Osteoblast (primary cell): Measurements from ENCODE around the gene CCSER1. TPM values are rescaled to one million over a fixed set of nuclear protein-coding genes. Genes with fewer than 3 reads are reported as not detected.

Experiments
- DNase-seq: peaks from one replicate; pipeline ENCODE4 v3.0.0; 2011; ENCODE audit warnings: low spot score, mixed read lengths; ENCODE audit not compliant: insufficient read length; ENCODE audit errors: missing footprints
- H2AFZ ChIP-seq: 2 replicates; pipeline ENCODE4 v1.6.0; 2011; ENCODE audit warnings: mild to moderate bottlenecking, low read length
- H3K27ac ChIP-seq: 2 replicates; pipeline ENCODE4 v1.5.1; 2011; ENCODE audit warnings: mild to moderate bottlenecking, low read depth, low read length, moderate library complexity
- H3K27me3 ChIP-seq: 2 replicates; pipeline ENCODE4 v1.6.0; 2012; ENCODE audit warnings: mild to moderate bottlenecking, control low read depth, inconsistent platforms, low read length, moderate library complexity; ENCODE audit not compliant: insufficient read depth
- H3K36me3 ChIP-seq: 2 replicates; pipeline ENCODE4 v1.5.1; 2011; ENCODE audit warnings: mild to moderate bottlenecking, low read length, control low read depth, moderate library complexity; ENCODE audit not compliant: insufficient read depth
- H3K4me1 ChIP-seq: 2 replicates; pipeline ENCODE4 v1.5.1; 2011; ENCODE audit warnings: mild to moderate bottlenecking, low read length, control low read depth, moderate library complexity; ENCODE audit not compliant: insufficient read depth
- H3K4me2 ChIP-seq: 2 replicates; pipeline ENCODE4 v1.6.0; 2011; ENCODE audit warnings: mild to moderate bottlenecking, low read length; ENCODE audit not compliant: insufficient read depth
- H3K4me3 ChIP-seq: fragments of 200-600 bp; sonication (generic); 3 replicates; pipeline ENCODE4 v1.5.1; 2012; ENCODE audit warnings: mild to moderate bottlenecking, low read length, inconsistent platforms; ENCODE audit not compliant: insufficient read depth
- H3K79me2 ChIP-seq: 2 replicates; pipeline ENCODE4 v1.6.0; 2012; ENCODE audit warnings: mild to moderate bottlenecking, low read length, control low read depth, inconsistent platforms; ENCODE audit not compliant: insufficient read depth
- H3K9me3 ChIP-seq: 2 replicates; pipeline ENCODE4 v1.5.1; 2011; ENCODE audit warnings: low read depth, low read length, control low read depth
- H4K20me1 ChIP-seq: 2 replicates; pipeline ENCODE4 v1.6.0; 2012; ENCODE audit warnings: mild to moderate bottlenecking, low read length, control low read depth; ENCODE audit not compliant: insufficient read depth
- CTCF ChIP-seq: IDR thresholded peaks from 2 replicates; pipeline ENCODE4 v1.5.1; 2011; ENCODE audit warnings: mild to moderate bottlenecking, low read depth, low read length, moderate library complexity; ENCODE audit errors: extremely low read depth
- total RNA-seq: library from RNA; depleted of rRNA; stranded (reverse); fragments of >200 nt; gene quantifications from 2 replicates; pipeline ENCODE4 v1.2.3, GENCODE V29; 2012

CCSER1 gene
- total RNA-seq, 1 donor, result under 0.01 TPM

DNA sequence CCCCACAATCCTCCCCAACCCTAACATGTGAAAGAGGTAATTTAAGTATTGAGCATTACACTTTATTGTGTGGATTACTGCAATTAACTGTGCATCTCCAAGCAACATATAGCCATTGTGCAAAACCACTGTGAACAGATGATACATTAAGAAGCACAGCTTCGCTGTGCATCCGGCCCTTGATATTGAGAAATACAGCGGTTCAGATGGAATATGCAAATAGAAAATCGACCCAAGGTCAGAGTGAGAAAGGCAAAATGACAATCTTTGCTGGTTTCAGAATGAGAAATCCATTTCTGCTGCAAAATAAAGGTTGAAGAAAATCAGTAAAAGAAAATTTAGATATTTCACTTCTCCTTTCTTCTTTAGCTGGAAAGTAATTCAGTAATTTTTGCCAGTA lies 1370.7 kb downstream of the CCSER1 start:
- no peak overlapping the region for H3K27ac ChIP-seq
- H3K27me3 ChIP-seq, result no peaks in the 10 kb centered on the region
- H3K4me1 ChIP-seq, result no peaks in the 10 kb centered on the region
- H3K79me2 ChIP-seq, result no peaks in the 10 kb centered on the region
- no peaks in the 10 kb centered on the region for H4K20me1 ChIP-seq
- no peak for TF ChIP-seq CTCF
- no peak overlapping the region for H3K4me3 ChIP-seq
- H3K9me3 ChIP-seq, result no peaks in the 10 kb centered on the region
- H3K4me2 ChIP-seq, result no peak overlapping the region
- DNase-seq, result no peak
- H2AFZ ChIP-seq, result no peak overlapping the region
- no peaks in the 10 kb centered on the region for H3K36me3 ChIP-seq

DNA sequence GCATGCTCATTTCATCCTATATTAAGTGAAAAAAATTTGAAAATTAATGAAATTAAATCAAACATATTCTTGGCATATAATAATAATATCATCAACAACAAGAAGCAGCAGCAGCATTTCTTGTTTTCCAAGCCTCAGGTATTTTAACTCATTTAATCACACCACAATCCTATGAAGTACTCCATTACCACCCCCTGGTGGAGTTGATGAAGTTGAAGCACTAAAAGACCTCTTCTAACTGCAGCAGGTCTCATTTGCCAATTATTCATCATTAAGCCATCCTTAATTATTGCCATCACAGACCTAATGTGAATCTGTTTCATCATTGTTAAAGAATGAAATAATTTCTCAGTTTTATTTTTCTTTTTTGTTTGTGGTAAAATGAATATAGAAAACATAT lies 1375.2 kb downstream of the CCSER1 start:
- H4K20me1 ChIP-seq, result no peaks in the 10 kb centered on the region
- H3K4me2 ChIP-seq, result no peak overlapping the region
- H3K79me2 ChIP-seq, result no peaks in the 10 kb centered on the region
- no peak for TF ChIP-seq CTCF
- no peak overlapping the region for H3K27ac ChIP-seq
- no peaks in the 10 kb centered on the region for H3K4me1 ChIP-seq
- DNase-seq, result no peak
- H2AFZ ChIP-seq, result no peak overlapping the region
- H3K4me3 ChIP-seq, result no peak overlapping the region
- no peaks in the 10 kb centered on the region for H3K9me3 ChIP-seq
- H3K27me3 ChIP-seq, result no peaks in the 10 kb centered on the region
- no peaks in the 10 kb centered on the region for H3K36me3 ChIP-seq

DNA sequence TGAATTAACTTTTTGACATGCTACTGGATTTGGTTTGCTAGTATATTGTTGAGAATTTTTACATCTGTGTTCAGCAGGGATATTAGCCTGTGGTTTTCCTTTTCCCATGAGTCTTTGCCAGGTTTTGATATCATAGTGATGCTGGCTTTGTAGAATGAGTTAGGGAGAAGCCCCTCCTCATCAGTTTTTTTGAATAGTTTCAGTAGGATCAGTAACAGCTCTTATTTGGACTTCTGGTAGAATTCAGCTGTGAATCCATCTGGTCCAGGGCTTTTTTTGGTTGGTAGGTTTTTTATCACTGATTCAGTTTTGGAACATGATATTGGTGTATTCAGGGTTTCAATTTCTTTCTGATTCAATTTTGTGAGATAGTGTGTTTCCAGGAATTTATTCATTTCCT lies 1386.1 kb downstream of the CCSER1 start:
- no peak for DNase-seq
- H3K36me3 ChIP-seq, result no peaks in the 10 kb centered on the region
- no peak overlapping the region for H3K27ac ChIP-seq
- H3K4me2 ChIP-seq, result no peak overlapping the region
- H3K4me1 ChIP-seq, result no peaks in the 10 kb centered on the region
- no peaks in the 10 kb centered on the region for H4K20me1 ChIP-seq
- TF ChIP-seq CTCF, result no peak
- no peaks in the 10 kb centered on the region for H3K9me3 ChIP-seq
- no peak overlapping the region for H3K4me3 ChIP-seq
- H3K27me3 ChIP-seq, result no peaks in the 10 kb centered on the region
- no peaks in the 10 kb centered on the region for H3K79me2 ChIP-seq
- H2AFZ ChIP-seq, result no peak overlapping the region

- no peak for DNase-seq
- no peak overlapping the region for H2AFZ ChIP-seq
- no peak overlapping the region for H3K4me3 ChIP-seq
- no peaks in the 10 kb centered on the region for H3K36me3 ChIP-seq
- H3K9me3 ChIP-seq, result no peaks in the 10 kb centered on the region
- H3K27ac ChIP-seq, result no peak overlapping the region
- H3K4me2 ChIP-seq, result no peak overlapping the region
- no peaks in the 10 kb centered on the region for H3K79me2 ChIP-seq
- TF ChIP-seq CTCF, result no peak
- no peaks in the 10 kb centered on the region for H3K4me1 ChIP-seq
- H3K27me3 ChIP-seq, result no peaks in the 10 kb centered on the region
- no peaks in the 10 kb centered on the region for H4K20me1 ChIP-seq
Observed at GRCh38 chr4:91519155-91519554, 1392.0 kb downstream of the CCSER1 start.
